ENCODE results near the gene ACP5.

DNA sequence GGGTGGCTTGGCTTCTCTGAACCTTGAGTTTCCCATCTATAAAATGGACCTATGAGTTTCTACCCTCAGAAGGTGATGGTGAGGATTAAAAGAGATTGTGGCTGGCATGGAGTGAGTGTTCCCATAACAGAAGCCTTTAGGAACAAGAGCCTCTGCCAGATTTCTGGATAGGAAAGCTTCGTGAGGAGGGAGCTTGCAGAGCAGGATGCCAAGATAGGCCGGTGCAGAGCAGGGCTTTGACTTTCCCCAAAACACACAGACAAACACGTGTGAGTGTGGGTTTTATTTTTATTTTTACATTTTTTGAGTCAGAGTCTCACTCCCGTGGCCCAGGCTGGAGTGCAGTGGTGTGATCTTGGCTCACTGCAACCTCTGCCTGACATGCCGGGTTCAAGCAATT lies 42.5 kb downstream of the ACP5 start:
- TF ChIP-seq POLR2AphosphoS5 (IDR thresholded peaks at IDR 0.05; ENCODE audit: borderline replicate concordance, low read depth, low read length), result no peak
- no peak for TF ChIP-seq EZH2 (IDR thresholded peaks at IDR 0.05)
- no peak for TF ChIP-seq FOXP2 (optimal IDR thresholded peaks at IDR 0.05; ENCODE audit: control extremely low read depth, extremely low read length, insufficient read depth)
